HepG2 (cell line): ENCODE measurements around the gene PIP4K2C. TPM values are rescaled to one million over a fixed set of nuclear protein-coding genes. Genes with fewer than 3 reads are reported as not detected.

ENCODE experiments used
- ARID3A ChIP-seq: IDR thresholded peaks from 2 replicates; pipeline ENCODE4 v1.6.1; 2012; ENCODE audit warnings: low read depth, low read length, improper control_type of control experiment
- CHD4 ChIP-seq: fragments of 200-600 bp; sonication (generic); IDR thresholded peaks from 2 replicates; pipeline ENCODE4 v1.7.0; 2017; ENCODE audit warnings: mild to moderate bottlenecking, low read length, borderline replicate concordance
- EP300 ChIP-seq, 3 experiments: sonication (generic) in 1 of 3; formaldehyde crosslinking in 1 of 3; IDR thresholded peaks; 2 replicates each; pipeline versions ENCODE4 v1.5.1 to v1.6.1; 2011 to 2020; ENCODE audit warnings: low read depth in 2 of 3, low read length in 2 of 3, borderline replicate concordance in 1 of 3, improper control_type of control experiment in 1 of 3, mild to moderate bottlenecking in 1 of 3, missing genetic modification reagents in 1 of 3, moderate library complexity in 1 of 3
- HNF1B ChIP-seq: sonication (generic); formaldehyde crosslinking; IDR thresholded peaks from 2 replicates; pipeline ENCODE4 v1.5.1; 2020; ENCODE audit warnings: mild to moderate bottlenecking, moderate library complexity, missing genetic modification reagents
- KDM6A ChIP-seq: IDR thresholded peaks from 2 replicates; pipeline ENCODE4 v1.6.1; 2016; ENCODE audit warnings: low read depth
- MIER2 ChIP-seq: IDR thresholded peaks from 2 replicates; pipeline ENCODE4 v1.6.1; 2016; ENCODE audit warnings: missing biosample characterization, missing genetic modification reagents
- PITX1 ChIP-seq: sonication (generic); formaldehyde crosslinking; IDR thresholded peaks from 2 replicates; pipeline ENCODE4 v1.5.1; 2020; ENCODE audit warnings: mild to moderate bottlenecking, missing genetic modification reagents
- RFX5 ChIP-seq: IDR thresholded peaks from 2 replicates; pipeline ENCODE4 v1.6.1; 2011; ENCODE audit warnings: low read depth, low read length, improper control_type of control experiment
- RNF2 ChIP-seq: fragments of 450-650 bp; conservative IDR thresholded peaks from 2 replicates; pipeline ENCODE4 v1.6.1; 2016; ENCODE audit warnings: low read depth
- SRF ChIP-seq: IDR thresholded peaks from 2 replicates; pipeline ENCODE4 v1.6.1; 2011; ENCODE audit warnings: mild to moderate bottlenecking, low read depth, low read length, moderate library complexity
- U2AF1 ChIP-seq: fragments of 200-400 bp; formaldehyde crosslinking; optimal IDR thresholded peaks from 2 replicates; pipeline ENCODE3; 2017; ENCODE audit warnings: mild to moderate bottlenecking, low read depth, low read length
- ZNF335 ChIP-seq: sonication (generic); formaldehyde crosslinking; IDR thresholded peaks from 2 replicates; pipeline ENCODE4 v1.4.0; 2020; ENCODE audit warnings: missing genetic modification reagents
- ZNF34 ChIP-seq: sonication (generic); formaldehyde crosslinking; IDR thresholded peaks from 2 replicates; pipeline ENCODE4 v1.4.0; 2020; ENCODE audit warnings: mild to moderate bottlenecking, missing genetic modification reagents, borderline replicate concordance
- ZNF407 ChIP-seq: sonication (generic); formaldehyde crosslinking; IDR thresholded peaks from one replicate; pipeline ENCODE4 v1.5.1; 2020; ENCODE audit warnings: mild to moderate bottlenecking, missing genetic modification reagents; ENCODE audit errors: not compliant biosample characterization
- ZNF530 ChIP-seq: sonication (generic); formaldehyde crosslinking; IDR thresholded peaks from 2 replicates; pipeline ENCODE4 v1.5.0; 2020; ENCODE audit warnings: low read depth, mild to moderate bottlenecking, missing genetic modification reagents
- ZNF564 ChIP-seq: sonication (generic); formaldehyde crosslinking; IDR thresholded peaks from 2 replicates; pipeline ENCODE4 v1.8.1; 2023; ENCODE audit warnings: mild to moderate bottlenecking, missing genetic modification reagents
- polyA plus RNA-seq, 8 experiments: library from polyadenylated mRNA; depleted of rRNA in 3 of 8; stranded (reverse) in 7 of 8; unstranded in 1 of 8; fragments of >200 nt; fragmentation: Illumina TruSeq in 4 of 8; extraction: Trizol in 4 of 8; gene quantifications; 2 replicates each; pipeline versions ENCODE4 v1.2.1 to v1.2.3, GENCODE V29; 2011 to 2016; ENCODE audit warnings: low read depth in 4 of 8, missing spikeins in 1 of 8, mixed read lengths in 1 of 8; ENCODE audit not compliant: insufficient read depth in 1 of 8
- total RNA-seq, 5 experiments: library from RNA; depleted of rRNA; stranded (reverse); fragments of >200 nt; fragmentation: Illumina TruSeq; extraction: Trizol; gene quantifications; 2 replicates each; pipeline ENCODE4 v1.2.3, GENCODE V29; 2016; ENCODE audit warnings: low read depth in 1 of 5

The PIP4K2C gene
- total and polyA plus RNA-seq, 2 of the 13 experiments (the other 11 are each of a cell fraction or from before 2014, with no cell fraction given), result 23.3 to 26.4 TPM

- TF ChIP-seq ZNF407 (CRISPR knock-in tag), result no peak
- TF ChIP-seq ZNF335 (CRISPR knock-in tag), result no peak
- TF ChIP-seq ZNF530 (CRISPR knock-in tag), result no peak
- no peak for TF ChIP-seq EP300 (IDR thresholded peaks at IDR 0.05; ENCODE audit: low read depth in 2 of 2, low read length in 2 of 2)
- TF ChIP-seq EP300 (CRISPR knock-in tag; IDR thresholded peaks at IDR 0.05; ENCODE audit: borderline replicate concordance), result no peak
- TF ChIP-seq U2AF1, result no peak
- TF ChIP-seq RNF2, result no peak
- TF ChIP-seq ZNF564, result no peak
- no peak for TF ChIP-seq ARID3A
- no peak for TF ChIP-seq RFX5
- TF ChIP-seq PITX1 (CRISPR knock-in tag), result no peak
- TF ChIP-seq ZNF34, result no peak
- no peak for TF ChIP-seq MIER2
- TF ChIP-seq CHD4, result no peak
- no peak; the same call in 1 of the 2 replicates for TF ChIP-seq HNF1B
- no peak for TF ChIP-seq KDM6A (CRISPR knock-in tag)
- TF ChIP-seq SRF, result no peak
Measured at GRCh38 chr12:57546438-57547287, 44.3 kb upstream of the PIP4K2C start, which contains the start of gene DCTN2 (continued).
